Esophagus mucosa (tissue), 1 donor: Measurements from ENCODE around the gene FAM216B. TPM values are rescaled to one million over a fixed set of nuclear protein-coding genes. Genes with fewer than 3 reads are reported as not detected.

Experiments
- ATAC-seq: fragments of 200-7000 bp; cut with Tn5 transposase; one replicate; pipeline ENCODE4 v1.9.1; 2020
- total RNA-seq: library from RNA; stranded (reverse); gene quantifications from one replicate; pipeline ENCODE4 v1.2.4, GENCODE V29; 2023
- donor health status: DM: yes; HTN: yes; CAD: no.

Gene FAM216B
- total RNA-seq, 1 donor from 2014 or later = not detected

DNA sequence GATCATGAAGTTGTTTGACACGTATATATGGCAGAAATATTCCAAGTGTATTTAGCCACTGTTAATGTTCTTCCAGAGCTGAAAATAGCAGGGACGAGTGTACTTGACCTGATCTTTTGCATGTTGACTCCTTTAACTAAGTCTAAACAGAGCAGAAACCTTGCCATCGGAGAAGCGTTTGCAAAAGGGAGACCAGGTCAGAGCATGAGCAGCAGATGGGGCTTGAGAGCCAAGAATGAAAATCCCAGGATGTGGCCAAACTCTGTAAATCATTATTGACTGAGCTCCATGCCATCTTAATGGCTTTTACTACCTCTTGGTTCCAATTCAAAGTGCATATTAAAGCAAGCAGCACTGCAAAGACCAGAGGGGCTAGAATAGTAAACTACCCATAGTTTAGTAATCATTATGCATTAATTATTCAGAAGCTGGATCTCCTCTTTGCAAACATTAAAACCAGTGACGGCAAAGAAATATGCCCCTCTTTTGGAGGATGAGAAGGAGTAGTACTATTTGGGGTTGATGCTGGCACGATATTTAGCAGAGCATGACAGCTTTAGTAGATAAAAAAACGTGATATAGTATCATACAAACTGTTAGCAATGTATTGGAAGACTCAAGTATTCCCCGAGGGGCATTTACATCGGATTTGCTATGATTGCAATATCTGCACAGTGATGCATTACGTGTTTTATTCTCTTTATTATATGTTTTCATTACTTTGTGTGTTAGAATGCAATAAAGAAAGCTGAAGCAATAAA is 55.7 kb downstream of the FAM216B start:
- ATAC-seq = no peak

Other genes starting within 250 kb of the FAM216B start
- 0.20 TPM for gene TNFSF11, start 207.4 kb upstream of the FAM216B start, total RNA-seq
- 3.4 TPM for gene EPSTI1, start 210.7 kb downstream of the FAM216B start, total RNA-seq
- 4.9 TPM for gene DNAJC15, start 242.0 kb downstream of the FAM216B start, total RNA-seq